GM23248 (cell line): ENCODE results near the gene PSMD4. TPM values are rescaled to one million over a fixed set of nuclear protein-coding genes. Genes with fewer than 3 reads are reported as not detected.

Experiments
- DNase-seq: peaks from one replicate; pipeline ENCODE4 v3.0.0-alpha.2; 2015
- H2AFZ ChIP-seq: fragments of 200-600 bp; sonication (generic); 2 replicates; pipeline ENCODE4 v1.6.1; 2016; ENCODE audit warnings: antibody characterized with exemption
- H3F3A ChIP-seq: fragments of 200-600 bp; sonication (generic); 2 replicates; pipeline ENCODE4 v1.6.1; 2016; ENCODE audit warnings: mild to moderate bottlenecking, antibody characterized with exemption, mixed run types; ENCODE audit not compliant: insufficient read depth
- H3K27ac ChIP-seq: fragments of 200-600 bp; sonication (generic); 2 replicates; pipeline ENCODE4 v1.5.1; 2016; ENCODE audit warnings: mild to moderate bottlenecking
- H3K27me3 ChIP-seq: fragments of 200-600 bp; sonication (generic); replicated peaks from 2 replicates; pipeline ENCODE4 v1.6.1; 2016; ENCODE audit warnings: mild to moderate bottlenecking; ENCODE audit not compliant: insufficient read depth
- H3K36me3 ChIP-seq: fragments of 200-600 bp; sonication (generic); 2 replicates; pipeline ENCODE4 v1.6.1; 2016; ENCODE audit warnings: low read depth, mild to moderate bottlenecking
- H3K4me1 ChIP-seq: fragments of 200-600 bp; sonication (generic); 2 replicates; pipeline ENCODE4 v1.6.1; 2016; ENCODE audit warnings: mild to moderate bottlenecking; ENCODE audit not compliant: insufficient read depth
- H3K4me2 ChIP-seq: fragments of 200-600 bp; sonication (generic); one replicate; pipeline ENCODE4 v1.6.1; 2016; ENCODE audit warnings: mild to moderate bottlenecking; ENCODE audit not compliant: unreplicated experiment
- H3K4me3 ChIP-seq: fragments of 200-600 bp; sonication (generic); 2 replicates; pipeline ENCODE4 v1.5.1; 2016; ENCODE audit warnings: mild to moderate bottlenecking
- H3K79me2 ChIP-seq: fragments of 200-600 bp; sonication (generic); 2 replicates; pipeline ENCODE4 v1.6.1; 2016; ENCODE audit warnings: mild to moderate bottlenecking; ENCODE audit not compliant: insufficient read depth
- H3K9ac ChIP-seq: fragments of 200-600 bp; sonication (generic); 2 replicates; pipeline ENCODE4 v1.6.1; 2016; ENCODE audit warnings: mild to moderate bottlenecking
- H3K9me2 ChIP-seq: fragments of 200-600 bp; sonication (generic); 2 replicates; pipeline ENCODE4 v1.6.1; 2016; ENCODE audit warnings: mixed run types, mild to moderate bottlenecking, moderate library complexity; ENCODE audit not compliant: insufficient read depth
- H3K9me3 ChIP-seq: fragments of 200-600 bp; sonication (generic); one replicate; pipeline ENCODE4 v1.6.1; 2017; ENCODE audit warnings: low read depth
- H4K20me1 ChIP-seq: fragments of 200-600 bp; sonication (generic); 2 replicates; pipeline ENCODE4 v1.6.0; 2016; ENCODE audit not compliant: insufficient read depth
- EZH2 ChIP-seq: fragments of 200-600 bp; sonication (generic); IDR thresholded peaks from 2 replicates; pipeline ENCODE4 v1.6.1; 2018; ENCODE audit warnings: antibody characterized with exemption, mild to moderate bottlenecking; ENCODE audit not compliant: insufficient read depth, poor library complexity, severe bottlenecking
- EZH2phosphoT487 ChIP-seq: fragments of 200-600 bp; sonication (generic); IDR thresholded peaks from 2 replicates; pipeline ENCODE4 v1.6.1; 2018; ENCODE audit warnings: antibody characterized with exemption, moderate library complexity, mild to moderate bottlenecking, low read depth; ENCODE audit not compliant: insufficient read depth
- WGBS, 2 experiments: methylation state at CpG; one replicate each; pipeline ENCODE4 v1.1.6; 2015 to 2017; ENCODE audit warnings: low lambda C conversion rate in 2 of 2, low coverage in 1 of 2; ENCODE audit errors: missing lambda C conversion rate in 2 of 2; 5-methylcytosine and 5-hydroxymethylcytosine counted together
- in situ Hi-C: fragments of 300-500 bp; cut with MboI; formaldehyde crosslinking; loops from 2 replicates; pipeline ENCODE4 v1.15.0; 2020
- polyA plus RNA-seq: library from polyadenylated mRNA; unstranded; fragments of >200 nt; fragmentation: Nextera tagmentation; extraction: Ambion mirVana; gene quantifications from 2 replicates; pipeline ENCODE4 v1.2.1, GENCODE V29; 2016
- total RNA-seq: library from RNA; depleted of rRNA; stranded (reverse); fragments of >200 nt; shearing (Covaris generic); gene quantifications from 2 replicates; pipeline ENCODE4 v1.2.3, GENCODE V29; 2014

The PSMD4 gene
- total and polyA plus RNA-seq, 2 experiments from 2014 or later, result 130 to 166 TPM

DNA sequence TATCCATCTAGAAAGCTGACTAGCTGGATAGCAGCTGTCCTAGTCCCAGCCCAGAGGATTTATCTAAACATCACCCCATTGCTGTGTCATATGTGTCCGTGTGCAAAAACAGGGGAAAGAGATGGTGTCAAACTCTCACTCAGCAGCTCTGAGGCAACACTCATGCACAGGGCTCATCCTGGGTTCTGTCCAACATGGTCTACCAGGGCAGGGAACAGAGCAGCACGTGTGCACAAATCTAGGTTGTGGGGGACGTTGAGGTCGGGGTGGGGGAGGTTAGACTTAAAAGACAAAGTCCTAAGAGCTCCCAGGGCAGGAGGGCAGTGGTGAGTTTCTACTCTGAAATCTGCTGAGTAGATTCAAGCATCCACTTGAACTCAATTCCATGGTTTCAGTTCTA lies 56.5 kb downstream of the PSMD4 start:
- Histone ChIP-seq H3K79me2 (peaks cover 64% of the 10 kb centered on the region), H3K36me3 (peaks cover 24% of the 10 kb centered on the region), H3K27me3 (no peaks in the 10 kb centered on the region), H3K4me3 (no peak overlapping the region), H3K9me3 (no peaks in the 10 kb centered on the region), H3K9me2 (no peaks in the 10 kb centered on the region), H3K9ac (peak overlapping the region; percentile 40), H3K4me2 (peak overlapping the region; percentile 75), H4K20me1 (peaks cover 10% of the 10 kb centered on the region; the same call in 1 of the 2 replicates), H3F3A (peaks cover 49% of the 10 kb centered on the region), H3K4me1 (peaks cover 44% of the 10 kb centered on the region), H2AFZ (no peak overlapping the region), H3K27ac (peak overlapping the region; percentile 71)
- DNase-seq, result peak; percentile 44
- in situ Hi-C loops, result no loop called here
- 84% methylated on average over 4 of the region's 4 CpGs for WGBS, 2 experiments
- TF ChIP-seq EZH2 (no peak), EZH2phosphoT487 (no peak)

DNA sequence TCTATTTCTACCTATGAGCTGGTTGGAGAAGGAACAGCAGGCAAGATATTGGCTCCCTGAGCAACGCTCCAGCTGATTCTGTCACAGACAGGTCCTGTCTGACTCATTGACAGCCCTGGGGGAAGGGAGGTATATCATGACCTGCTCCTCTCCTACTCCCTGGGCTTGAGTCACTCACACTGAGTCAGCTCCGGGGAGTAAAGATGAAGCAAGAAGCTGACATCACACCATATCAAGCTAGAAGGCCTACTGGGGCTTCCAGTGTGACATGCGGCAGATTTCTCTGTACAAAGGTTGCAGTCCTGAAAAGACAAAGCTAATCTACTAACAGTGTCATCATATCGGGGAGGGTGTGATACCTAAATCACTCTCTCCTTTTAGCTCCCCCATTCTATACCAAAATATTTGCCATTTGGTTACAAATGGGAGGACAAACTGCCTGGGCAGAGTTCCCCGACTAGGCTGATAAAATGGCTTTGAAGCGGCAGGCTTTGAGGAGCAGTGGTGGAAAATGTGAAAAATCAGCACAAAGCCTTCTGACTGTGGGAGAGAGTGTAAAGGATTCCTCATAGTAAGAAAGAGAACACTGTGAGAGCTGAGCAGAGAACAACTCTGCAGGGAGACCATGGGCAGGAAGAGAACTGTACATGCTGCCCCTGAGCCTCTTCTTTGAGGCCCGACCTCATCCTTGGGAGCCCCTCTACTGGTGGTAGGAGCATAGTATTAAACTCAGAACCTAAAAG lies 57.2 kb downstream of the PSMD4 start:
- peaks cover 49% of the 10 kb centered on the region for H3F3A ChIP-seq
- no peaks in the 10 kb centered on the region for H3K9me3 ChIP-seq
- in situ Hi-C loops, result no loop called here
- TF ChIP-seq EZH2phosphoT487, result no peak
- TF ChIP-seq EZH2, result no peak
- H3K36me3 ChIP-seq, result peaks cover 24% of the 10 kb centered on the region
- H2AFZ ChIP-seq, result no peak overlapping the region
- peaks cover 65% of the 10 kb centered on the region for H3K79me2 ChIP-seq
- peak overlapping the region; percentile 87 for H3K27ac ChIP-seq
- 40 to 43% methylated on average over 7 of the region's 7 CpGs for WGBS, 2 experiments
- no peaks in the 10 kb centered on the region for H3K27me3 ChIP-seq
- peaks cover 44% of the 10 kb centered on the region for H3K4me1 ChIP-seq
- no peaks in the 10 kb centered on the region for H3K9me2 ChIP-seq
- H4K20me1 ChIP-seq, result peaks cover 10% of the 10 kb centered on the region; the same call in 1 of the 2 replicates
- peak; percentile 100 for DNase-seq
- H3K4me3 ChIP-seq, result peak overlapping the region; percentile 9; the same call in 1 of the 2 replicates
- H3K9ac ChIP-seq, result peak overlapping the region; percentile 65
- peak overlapping the region; percentile 75 for H3K4me2 ChIP-seq

DNA sequence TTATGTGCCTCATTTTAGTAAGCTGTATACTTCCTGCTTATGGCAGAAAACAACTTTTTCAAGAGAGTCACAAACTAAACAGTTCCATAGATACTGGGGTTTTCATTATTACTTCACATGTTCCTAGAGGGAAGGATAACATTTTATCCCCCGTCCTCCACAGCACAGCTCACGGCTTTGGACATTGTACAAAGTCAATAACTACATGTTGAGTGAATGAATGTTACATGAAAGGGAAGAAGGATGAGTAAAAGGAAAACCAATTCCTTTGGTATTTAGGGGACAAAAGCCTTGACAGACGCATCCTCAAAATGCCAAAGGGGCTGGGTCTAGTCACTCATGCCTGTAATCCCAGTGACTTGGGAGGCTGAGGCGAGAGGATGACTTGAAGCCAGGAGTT lies 57.9 kb downstream of the PSMD4 start:
- WGBS, 2 experiments, result 34 to 40% methylated on average over 4 of the region's 4 CpGs

DNA sequence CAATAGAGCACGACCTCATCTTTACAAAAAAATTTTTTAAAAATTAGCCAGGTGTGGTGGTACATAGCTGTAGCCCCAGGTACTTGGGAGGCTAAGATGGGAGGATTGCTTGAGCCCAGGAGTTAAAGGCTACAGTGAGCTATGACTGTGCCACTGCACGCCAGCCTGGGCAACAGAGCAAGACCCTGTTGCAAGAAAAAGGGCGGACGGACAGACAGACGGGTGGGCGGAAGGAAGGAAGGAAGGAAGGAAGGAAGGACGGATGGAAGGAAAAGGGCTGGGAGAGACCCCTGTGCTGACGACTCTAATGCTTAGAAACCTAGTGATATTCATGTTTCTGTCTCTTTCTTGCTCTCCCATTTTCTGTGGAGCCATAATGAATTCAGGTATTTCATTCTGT lies 58.3 kb downstream of the PSMD4 start:
- in situ Hi-C loops, result no loop called here
- no peak for DNase-seq
- Histone ChIP-seq H3K36me3 (peaks cover 16% of the 10 kb centered on the region), H3F3A (peaks cover 49% of the 10 kb centered on the region), H3K4me3 (no peak overlapping the region), H3K4me1 (peaks cover 44% of the 10 kb centered on the region), H3K9ac (no peak overlapping the region), H3K27me3 (no peaks in the 10 kb centered on the region), H3K79me2 (peaks cover 70% of the 10 kb centered on the region), H3K9me2 (no peaks in the 10 kb centered on the region), H3K9me3 (no peaks in the 10 kb centered on the region), H3K4me2 (peak overlapping the region; percentile 68), H2AFZ (no peak overlapping the region), H3K27ac (peak overlapping the region; percentile 87), H4K20me1 (peaks cover 10% of the 10 kb centered on the region; the same call in 1 of the 2 replicates)
- TF ChIP-seq EZH2phosphoT487, result no peak
- TF ChIP-seq EZH2, result no peak
- 85 to 90% methylated on average over 8 of the region's 8 CpGs for WGBS, 2 experiments

More for the DNA sequence above, 57.9 kb downstream of the PSMD4 start:
- TF ChIP-seq EZH2 (no peak), EZH2phosphoT487 (no peak)
- Histone ChIP-seq H3K9ac (peak overlapping the region; percentile 65), H3K9me3 (no peaks in the 10 kb centered on the region), H3F3A (peaks cover 49% of the 10 kb centered on the region), H4K20me1 (peaks cover 10% of the 10 kb centered on the region; the same call in 1 of the 2 replicates), H2AFZ (no peak overlapping the region), H3K27me3 (no peaks in the 10 kb centered on the region), H3K9me2 (no peaks in the 10 kb centered on the region), H3K4me2 (peak overlapping the region; percentile 68), H3K27ac (peak overlapping the region; percentile 87), H3K4me3 (no peak overlapping the region), H3K36me3 (peaks cover 18% of the 10 kb centered on the region), H3K79me2 (peaks cover 70% of the 10 kb centered on the region), H3K4me1 (peaks cover 44% of the 10 kb centered on the region)
- DNase-seq, result peak; percentile 57
- in situ Hi-C loops, result no loop called here
